Measurements from ENCODE around the gene NRP1.

Gene NRP1

GRCh38 chr10:33204031-33204430, 130.4 kb downstream of the NRP1 start:
- Histone ChIP-seq H3K27ac (no peak overlapping the region), H3K27me3 (ENCODE audit: control insufficient read depth, insufficient read depth, low read length) (no peaks in the 10 kb centered on the region), H3K79me2 (no peaks in the 10 kb centered on the region), H3K9ac (no peak overlapping the region), H3K9me3 (ENCODE audit: control insufficient read depth, low read length) (no peaks in the 10 kb centered on the region), H3K4me3 (ENCODE audit: low read depth, low read length) (no peak overlapping the region), H3K4me2 (ENCODE audit: low read length) (no peak overlapping the region), H2AFZ (no peak overlapping the region), H3K36me3 (ENCODE audit: control insufficient read depth, insufficient read depth, low read length) (no peaks in the 10 kb centered on the region), H3K4me1 (no peaks in the 10 kb centered on the region)
- TF ChIP-seq CTCF (IDR thresholded peaks at IDR 0.05) = no peak

DNA sequence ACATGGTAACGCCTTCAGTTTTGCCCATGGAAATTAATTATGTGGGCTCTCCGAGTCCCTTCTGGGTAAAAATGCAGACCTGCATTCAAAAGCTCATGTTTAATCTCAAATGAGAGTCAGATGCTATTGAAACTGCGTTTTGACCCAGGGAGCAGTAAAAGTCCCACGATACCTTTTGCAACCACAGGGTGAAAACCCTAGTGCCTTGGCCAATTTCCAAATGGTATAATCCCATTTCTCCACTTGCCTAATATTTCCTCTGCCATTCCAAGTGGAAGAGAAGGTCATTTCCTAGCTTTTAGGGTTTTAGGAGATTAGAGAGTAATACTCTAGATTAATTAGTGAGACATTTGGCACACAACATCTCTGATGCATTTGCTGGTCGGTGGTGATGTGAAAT, 132.5 kb downstream of the NRP1 start:
- Histone ChIP-seq H3K36me3 (ENCODE audit: control insufficient read depth, insufficient read depth, low read length) (no peaks in the 10 kb centered on the region), H2AFZ (no peak overlapping the region), H3K79me2 (no peaks in the 10 kb centered on the region), H3K4me2 (ENCODE audit: low read length) (no peak overlapping the region), H3K27ac (no peak overlapping the region), H3K4me3 (ENCODE audit: low read depth, low read length) (no peak overlapping the region), H3K9me3 (ENCODE audit: control insufficient read depth, low read length) (no peaks in the 10 kb centered on the region), H3K9ac (no peak overlapping the region), H3K27me3 (ENCODE audit: control insufficient read depth, insufficient read depth, low read length) (no peaks in the 10 kb centered on the region), H3K4me1 (no peaks in the 10 kb centered on the region)
- no peak for TF ChIP-seq CTCF (IDR thresholded peaks at IDR 0.05)

DNA sequence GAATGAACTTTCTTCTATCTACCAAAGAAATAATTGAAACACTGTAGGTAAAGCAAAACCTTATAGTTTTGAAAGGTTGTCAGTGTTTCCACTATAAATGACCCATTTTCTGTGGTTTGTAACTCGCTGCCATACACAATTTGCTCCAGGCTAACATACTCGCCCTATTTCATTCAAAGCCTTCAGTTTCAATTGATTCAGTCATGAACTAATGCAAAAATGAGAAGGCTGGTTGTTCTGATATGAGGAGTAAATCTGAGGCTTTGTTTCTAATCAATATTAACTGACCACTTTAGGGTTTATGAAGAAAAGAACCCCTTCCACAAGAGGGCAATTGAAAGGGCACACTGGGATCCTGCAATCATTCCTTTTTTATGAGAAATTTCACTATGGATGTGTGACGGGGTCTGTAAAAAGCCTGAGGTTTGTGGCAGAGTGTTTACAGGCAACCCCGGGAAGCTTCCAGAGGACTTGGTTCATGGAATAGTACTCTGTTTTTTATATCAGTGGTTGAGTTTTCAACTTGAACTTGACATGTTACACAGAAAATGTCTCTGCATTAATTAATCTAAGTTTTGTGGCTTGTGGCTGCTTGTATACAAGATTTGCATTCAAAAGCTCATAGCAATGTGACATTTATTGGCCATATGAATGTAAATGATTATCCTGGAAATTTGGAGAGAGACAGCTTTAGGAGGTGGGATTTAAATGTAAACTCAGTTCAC, 133.2 kb downstream of the NRP1 start:
- Histone ChIP-seq H3K79me2 (no peaks in the 10 kb centered on the region), H3K27ac (no peak overlapping the region), H3K4me3 (ENCODE audit: low read depth, low read length) (no peak overlapping the region), H3K4me2 (ENCODE audit: low read length) (no peak overlapping the region), H3K9me3 (ENCODE audit: control insufficient read depth, low read length) (no peaks in the 10 kb centered on the region), H3K27me3 (ENCODE audit: control insufficient read depth, insufficient read depth, low read length) (no peaks in the 10 kb centered on the region), H3K9ac (no peak overlapping the region), H3K36me3 (ENCODE audit: control insufficient read depth, insufficient read depth, low read length) (no peaks in the 10 kb centered on the region), H3K4me1 (no peaks in the 10 kb centered on the region), H2AFZ (no peak overlapping the region)
- no peak for TF ChIP-seq CTCF (IDR thresholded peaks at IDR 0.05)

GRCh38 chr10:33199731-33200232, 134.7 kb downstream of the NRP1 start:
- Histone ChIP-seq H3K4me1 (no peaks in the 10 kb centered on the region), H3K9ac (no peak overlapping the region), H3K9me3 (ENCODE audit: control insufficient read depth, low read length) (no peaks in the 10 kb centered on the region), H3K4me3 (ENCODE audit: low read depth, low read length) (no peak overlapping the region), H3K36me3 (ENCODE audit: control insufficient read depth, insufficient read depth, low read length) (no peaks in the 10 kb centered on the region), H2AFZ (no peak overlapping the region), H3K79me2 (no peaks in the 10 kb centered on the region), H3K27me3 (ENCODE audit: control insufficient read depth, insufficient read depth, low read length) (no peaks in the 10 kb centered on the region), H3K27ac (no peak overlapping the region), H3K4me2 (ENCODE audit: low read length) (no peak overlapping the region)
- TF ChIP-seq CTCF (IDR thresholded peaks at IDR 0.05) = no peak

- Histone ChIP-seq H3K27me3 (ENCODE audit: control insufficient read depth, insufficient read depth, low read length) (no peaks in the 10 kb centered on the region), H3K79me2 (no peaks in the 10 kb centered on the region), H3K4me3 (ENCODE audit: low read depth, low read length) (no peak overlapping the region), H3K9ac (no peak overlapping the region), H3K9me3 (ENCODE audit: control insufficient read depth, low read length) (no peaks in the 10 kb centered on the region), H3K4me2 (ENCODE audit: low read length) (no peak overlapping the region), H3K36me3 (ENCODE audit: control insufficient read depth, insufficient read depth, low read length) (no peaks in the 10 kb centered on the region), H2AFZ (no peak overlapping the region), H3K27ac (no peak overlapping the region), H3K4me1 (no peaks in the 10 kb centered on the region)
- TF ChIP-seq CTCF (IDR thresholded peaks at IDR 0.05) = no peak
Measured at GRCh38 chr10:33198610-33199009, 135.9 kb downstream of the NRP1 start.

Measured in parathyroid adenoma (tissue), 2 donors.